ENCODE results near the gene NRXN3. TPM values are rescaled to one million over a fixed set of nuclear protein-coding genes. Genes with fewer than 3 reads are reported as not detected.

Gene NRXN3
- total RNA-seq, 4 donors from 2014 or later = 0.04 to 0.16 TPM; not detected in 2

DNA sequence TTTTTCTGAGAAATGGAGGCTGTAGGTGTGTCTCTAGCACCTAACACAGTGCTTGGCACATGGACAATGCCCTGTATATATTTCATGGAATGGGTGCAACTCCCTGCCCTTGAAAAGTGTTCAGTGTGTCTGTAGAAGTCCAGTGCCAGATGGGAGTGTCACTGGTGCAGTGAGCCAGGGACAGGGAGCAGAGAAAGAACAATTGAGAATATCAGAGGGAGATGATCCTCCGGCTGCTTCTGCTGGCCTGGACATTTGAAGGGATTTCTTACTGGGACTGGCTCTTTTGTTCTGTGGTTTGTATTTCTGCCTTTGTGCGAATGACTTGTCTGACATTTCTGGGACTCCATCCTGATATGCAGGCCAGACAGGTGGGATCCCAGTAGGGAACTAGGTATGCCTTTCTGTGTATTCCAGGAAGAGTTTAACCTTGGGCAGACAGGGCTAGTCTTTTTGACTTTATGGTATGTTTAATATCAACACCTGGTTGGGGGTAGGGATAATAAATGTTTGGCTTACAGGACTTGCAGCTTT is 328.0 kb downstream of the NRXN3 start:
- TF ChIP-seq, protein P1, sequence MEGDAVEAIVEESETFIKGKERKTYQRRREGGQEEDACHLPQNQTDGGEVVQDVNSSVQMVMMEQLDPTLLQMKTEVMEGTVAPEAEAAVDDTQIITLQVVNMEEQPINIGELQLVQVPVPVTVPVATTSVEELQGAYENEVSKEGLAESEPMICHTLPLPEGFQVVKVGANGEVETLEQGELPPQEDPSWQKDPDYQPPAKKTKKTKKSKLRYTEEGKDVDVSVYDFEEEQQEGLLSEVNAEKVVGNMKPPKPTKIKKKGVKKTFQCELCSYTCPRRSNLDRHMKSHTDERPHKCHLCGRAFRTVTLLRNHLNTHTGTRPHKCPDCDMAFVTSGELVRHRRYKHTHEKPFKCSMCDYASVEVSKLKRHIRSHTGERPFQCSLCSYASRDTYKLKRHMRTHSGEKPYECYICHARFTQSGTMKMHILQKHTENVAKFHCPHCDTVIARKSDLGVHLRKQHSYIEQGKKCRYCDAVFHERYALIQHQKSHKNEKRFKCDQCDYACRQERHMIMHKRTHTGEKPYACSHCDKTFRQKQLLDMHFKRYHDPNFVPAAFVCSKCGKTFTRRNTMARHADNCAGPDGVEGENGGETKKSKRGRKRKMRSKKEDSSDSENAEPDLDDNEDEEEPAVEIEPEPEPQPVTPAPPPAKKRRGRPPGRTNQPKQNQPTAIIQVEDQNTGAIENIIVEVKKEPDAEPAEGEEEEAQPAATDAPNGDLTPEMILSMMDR (IDR thresholded peaks at IDR 0.05 in 4 of 5, conservative IDR thresholded peaks at IDR 0.05 in 1 of 5) = no peak
- H3K4me3 ChIP-seq = no peak overlapping the region
- intact Hi-C loops (cut with DNase I; ENCODE audit: low total_unique reads) (no loop called here), in situ Hi-C loops (cut with MboI; ENCODE audit: low sequenced_read_pairs in 4 of 4) (no loop called here)
- no peaks in the 10 kb centered on the region for H3K9me3 ChIP-seq
- ATAC-seq = no peak
- no peaks in the 10 kb centered on the region for H3K36me3 ChIP-seq
- no peak for DNase-seq
- H3K27me3 ChIP-seq = no peaks in the 10 kb centered on the region
- no peaks in the 10 kb centered on the region for H3K4me1 ChIP-seq
- H3K27ac ChIP-seq = no peak overlapping the region

DNA sequence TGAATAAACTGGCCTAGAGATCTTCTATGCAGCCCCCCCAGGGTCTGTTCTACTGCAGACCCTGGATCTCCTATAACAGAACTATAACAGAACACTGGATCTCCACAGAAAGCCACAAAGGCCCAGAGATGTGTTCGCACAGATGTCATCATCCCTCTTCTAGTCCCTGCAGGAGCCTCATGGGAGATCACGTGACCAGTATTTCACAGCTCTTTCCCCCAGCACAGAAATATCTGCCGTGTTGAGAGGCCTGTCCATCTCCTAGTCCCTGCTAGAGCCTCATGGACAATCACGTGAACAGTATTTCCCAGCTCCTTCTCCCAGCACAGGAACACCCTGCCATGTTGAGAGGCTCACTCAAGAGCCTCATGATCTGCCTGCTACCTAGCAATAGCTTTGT is 331.7 kb downstream of the NRXN3 start:
- intact Hi-C loops (cut with DNase I; ENCODE audit: low total_unique reads) (no loop called here), in situ Hi-C loops (cut with MboI; ENCODE audit: low sequenced_read_pairs in 4 of 4) (no loop called here)
- Histone ChIP-seq H3K36me3 (no peaks in the 10 kb centered on the region), H3K27ac (no peak overlapping the region), H3K4me3 (no peak overlapping the region), H3K4me1 (no peaks in the 10 kb centered on the region), H3K9me3 (no peaks in the 10 kb centered on the region), H3K27me3 (no peaks in the 10 kb centered on the region)
- TF ChIP-seq, protein P1 (IDR thresholded peaks at IDR 0.05 in 4 of 5, conservative IDR thresholded peaks at IDR 0.05 in 1 of 5) = no peak
- TF ChIP-seq POLR2A (IDR thresholded peaks at IDR 0.05) = no peak
- DNase-seq = no peak
- no peak for ATAC-seq

DNA sequence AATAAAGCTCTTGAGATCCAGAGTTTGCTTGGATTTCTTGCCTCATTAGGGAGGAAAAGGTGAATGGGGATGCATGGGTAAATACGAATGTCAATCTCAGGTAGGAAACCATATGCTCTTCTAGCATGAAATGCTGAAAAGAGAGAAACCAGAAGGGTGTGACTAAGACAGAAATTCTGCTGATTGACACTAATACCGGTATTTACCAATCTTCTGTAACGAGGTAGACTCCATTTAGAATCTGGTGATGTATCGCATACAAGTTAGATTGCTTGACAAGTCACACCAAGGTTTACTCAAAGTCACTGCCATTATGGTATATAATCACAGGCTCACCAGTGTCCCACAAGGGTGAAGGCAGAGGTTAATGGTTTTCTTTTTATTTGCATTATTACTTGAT is 337.9 kb downstream of the NRXN3 start:
- in situ Hi-C loops (cut with MboI; ENCODE audit: low sequenced_read_pairs in 4 of 4) (no loop called here), intact Hi-C loops (cut with DNase I; ENCODE audit: low total_unique reads) (no loop called here)
- Histone ChIP-seq H3K36me3 (no peaks in the 10 kb centered on the region), H3K27me3 (no peaks in the 10 kb centered on the region), H3K4me1 (no peaks in the 10 kb centered on the region), H3K27ac (no peak overlapping the region), H3K9me3 (no peaks in the 10 kb centered on the region), H3K4me3 (no peak overlapping the region)
- TF ChIP-seq, protein P1 (IDR thresholded peaks at IDR 0.05 in 4 of 5, conservative IDR thresholded peaks at IDR 0.05 in 1 of 5) = no peak
- no peak for TF ChIP-seq POLR2A (IDR thresholded peaks at IDR 0.05)
- no peak for ATAC-seq
- no peak for DNase-seq

DNA sequence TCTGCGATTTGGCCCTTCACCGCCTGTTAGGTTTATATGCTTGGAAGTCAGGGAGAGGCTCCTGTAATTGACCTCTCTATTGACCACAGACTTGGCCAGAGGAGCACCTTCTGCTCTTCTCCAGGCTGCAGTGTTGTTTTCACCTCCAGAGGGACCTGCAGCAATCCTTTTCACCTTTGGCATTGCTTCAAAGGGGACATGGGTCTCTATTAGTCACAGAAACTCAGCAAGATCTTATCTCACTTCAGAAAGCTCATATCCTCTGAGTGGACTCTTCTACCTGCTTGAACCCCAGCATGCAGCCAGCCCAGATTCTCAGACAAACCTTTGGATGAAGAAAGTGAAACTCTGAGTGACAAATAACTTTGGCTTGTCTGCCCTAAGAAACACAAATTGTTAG is 339.3 kb downstream of the NRXN3 start:
- ATAC-seq (no peak), DNase-seq (no peak)
- H3K27me3 ChIP-seq = no peaks in the 10 kb centered on the region
- no peak overlapping the region for H3K4me3 ChIP-seq
- no peaks in the 10 kb centered on the region for H3K9me3 ChIP-seq
- TF ChIP-seq, protein P1 (IDR thresholded peaks at IDR 0.05 in 4 of 5, conservative IDR thresholded peaks at IDR 0.05 in 1 of 5) = no peak
- TF ChIP-seq POLR2A (IDR thresholded peaks at IDR 0.05) = no peak
- intact Hi-C loops (cut with DNase I; ENCODE audit: low total_unique reads) (no loop called here), in situ Hi-C loops (cut with MboI; ENCODE audit: low sequenced_read_pairs in 4 of 4) (no loop called here)
- H3K27ac ChIP-seq = no peak overlapping the region
- no peaks in the 10 kb centered on the region for H3K36me3 ChIP-seq
- H3K4me1 ChIP-seq = no peaks in the 10 kb centered on the region

DNA sequence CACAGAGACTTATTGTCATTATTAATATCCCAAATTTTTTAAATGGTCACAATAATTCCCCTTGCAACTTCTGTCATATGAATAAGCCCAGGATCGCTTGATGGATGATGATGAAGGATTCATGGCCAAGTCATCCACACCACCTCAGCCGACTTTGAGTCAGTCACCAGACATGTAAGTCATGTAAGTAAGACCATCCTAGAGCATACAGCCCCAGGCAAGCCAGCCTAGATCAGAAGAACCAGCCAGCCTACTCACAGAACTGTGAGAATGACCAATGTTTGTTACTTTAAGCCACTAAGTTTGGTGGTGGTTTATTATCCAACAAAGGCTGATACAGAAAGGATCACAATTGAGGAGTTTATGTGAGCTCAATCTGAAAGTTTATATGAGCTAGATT is 341.8 kb downstream of the NRXN3 start:
- ATAC-seq (no peak), DNase-seq (no peak)
- Histone ChIP-seq H3K27me3 (no peaks in the 10 kb centered on the region), H3K4me1 (no peaks in the 10 kb centered on the region), H3K36me3 (no peaks in the 10 kb centered on the region), H3K27ac (no peak overlapping the region), H3K4me3 (no peak overlapping the region), H3K9me3 (no peaks in the 10 kb centered on the region)
- in situ Hi-C loops (cut with MboI; ENCODE audit: low sequenced_read_pairs in 4 of 4) = no loop called here
- intact Hi-C loops (cut with DNase I; ENCODE audit: low total_unique reads) = no loop called here
- TF ChIP-seq POLR2A (IDR thresholded peaks at IDR 0.05) = no peak
- TF ChIP-seq, protein P1 (IDR thresholded peaks at IDR 0.05 in 4 of 5, conservative IDR thresholded peaks at IDR 0.05 in 1 of 5) = no peak
